Erythroblast (primary cell): ENCODE results near the gene FUT7.

Experiments
- GATA1 ChIP-seq: IDR thresholded peaks from 2 replicates; pipeline ENCODE4 v1.6.1; 2011; ENCODE audit warnings: low read depth, mild to moderate bottlenecking, control low read depth, low read length, moderate library complexity
- POLR2A ChIP-seq: IDR thresholded peaks from 2 replicates; pipeline ENCODE4 v1.6.1; 2011; ENCODE audit warnings: mild to moderate bottlenecking, low read length

- TF ChIP-seq POLR2A = no peak
- no peak for TF ChIP-seq GATA1
Observed at GRCh38 chr9:137007816-137008270, 24.0 kb downstream of the FUT7 start.
